Colonic mucosa (tissue), 4 donors: Measurements from ENCODE around the gene RNH1. TPM values are rescaled to one million over a fixed set of nuclear protein-coding genes. Genes with fewer than 3 reads are reported as not detected.

Experiments
- DNase-seq: peaks from one replicate; pipeline ENCODE4 v3.0.0-alpha.2; 2020
- H3K27ac ChIP-seq: fragments of 200-600 bp; one replicate; pipeline ENCODE4 v1.8.0; 2021
- H3K27me3 ChIP-seq: fragments of 200-600 bp; one replicate; pipeline ENCODE4 v1.8.0; 2021
- H3K36me3 ChIP-seq: fragments of 200-600 bp; one replicate; pipeline ENCODE4 v1.8.0; 2021
- H3K4me1 ChIP-seq: fragments of 200-600 bp; one replicate; pipeline ENCODE4 v1.8.0; 2021; ENCODE audit warnings: mild to moderate bottlenecking
- H3K4me3 ChIP-seq: fragments of 200-600 bp; one replicate; pipeline ENCODE4 v1.8.0; 2021
- H3K9ac ChIP-seq, 2 donors: one replicate each; pipeline ENCODE4 v1.7.0; 2013; ENCODE audit warnings: control low read depth in 2 of 2, low read depth in 2 of 2, low read length in 2 of 2
- H3K9me3 ChIP-seq: fragments of 200-600 bp; one replicate; pipeline ENCODE4 v1.8.0; 2021
- intact Hi-C: fragments of 100-400 bp; cut with DNase I; formaldehyde crosslinking; loops from one replicate; pipeline ENCODE4 v1.14.1; 2022
- total RNA-seq, 2 donors: library from RNA; stranded (reverse); fragmentation: NEBNext Ultra II Directional in 1 of 2; extraction: Animal tissue kit (Norgen Biotek cat#: 25700) in 1 of 2; gene quantifications; one replicate each; pipeline ENCODE4 v1.2.1, GENCODE V29; 2021
- TF ChIP-seq, protein P1 (sequence below): fragments of 200-600 bp; IDR thresholded peaks from one replicate; pipeline ENCODE4 v1.8.0; 2022; ENCODE audit warnings: antibody characterized with exemption, mild to moderate bottlenecking
- donor health status: healthy.
- donor health status: DM: no; HTN: no; CAD: no.
- donor health status: DM: no; HTN: no; CAD: no.

The RNH1 gene
- total RNA-seq, 2 donors from 2014 or later: 106 to 140 TPM

DNA sequence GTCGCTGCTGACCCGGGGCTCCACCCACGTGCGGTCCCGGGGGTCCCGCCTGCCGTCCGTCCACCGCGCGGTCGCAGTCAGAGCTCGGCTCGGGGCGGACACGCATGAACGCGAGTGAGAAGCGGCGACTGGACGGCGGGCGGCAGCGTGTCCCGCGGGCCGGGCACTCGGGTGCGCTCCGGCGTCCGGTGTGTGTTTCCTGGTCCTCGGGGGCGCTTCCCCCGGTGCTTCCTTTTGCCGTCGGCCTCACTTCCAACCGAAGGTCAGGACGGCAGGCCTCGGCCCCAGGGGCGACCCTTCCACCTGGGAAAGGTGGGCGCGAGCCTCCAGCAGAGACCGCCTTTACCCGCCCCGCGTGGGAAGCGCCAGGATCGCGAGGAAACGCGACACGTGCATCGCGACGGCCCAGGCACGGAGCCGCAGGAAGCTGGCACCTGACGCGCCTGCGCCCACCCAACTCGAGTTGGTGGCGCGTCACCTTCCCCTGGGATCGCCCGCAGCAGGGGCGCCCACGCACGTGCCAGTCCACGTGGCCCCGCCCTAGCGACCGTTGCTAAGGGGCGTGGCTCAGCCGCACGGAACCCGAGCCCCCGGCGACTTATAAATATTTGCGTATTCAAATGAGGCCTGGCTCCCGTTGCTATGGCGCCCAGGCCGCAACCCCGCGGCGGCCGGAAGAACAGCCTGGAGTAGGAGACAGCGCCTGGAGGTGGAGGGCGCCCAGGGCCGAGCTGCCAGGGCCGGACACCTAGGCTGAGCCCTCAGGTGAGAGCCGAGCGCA, 30.0 kb upstream of the RNH1 start, which contains the start of gene LRRC56:
Gene LRRC56 (plus strand): TSS at position 687 of the 781 bp plus-strand sequence. CDS start 3,158 bp downstream, outside the sequence.
- Histone ChIP-seq H3K27me3 (no peaks in the 10 kb centered on the region), H3K4me1 (peaks cover 11% of the 10 kb centered on the region), H3K9me3 (no peaks in the 10 kb centered on the region), H3K27ac (peak within 1 kb of the TSS; percentile 85), H3K4me3 (peak within 1 kb of the TSS; percentile 80), H3K9ac (peak within 1 kb of the TSS; percentile 35 to 66), H3K36me3 (peaks cover 8% of the 10 kb centered on the region)
- intact Hi-C loops: no loop called here
- TF ChIP-seq, protein P1, sequence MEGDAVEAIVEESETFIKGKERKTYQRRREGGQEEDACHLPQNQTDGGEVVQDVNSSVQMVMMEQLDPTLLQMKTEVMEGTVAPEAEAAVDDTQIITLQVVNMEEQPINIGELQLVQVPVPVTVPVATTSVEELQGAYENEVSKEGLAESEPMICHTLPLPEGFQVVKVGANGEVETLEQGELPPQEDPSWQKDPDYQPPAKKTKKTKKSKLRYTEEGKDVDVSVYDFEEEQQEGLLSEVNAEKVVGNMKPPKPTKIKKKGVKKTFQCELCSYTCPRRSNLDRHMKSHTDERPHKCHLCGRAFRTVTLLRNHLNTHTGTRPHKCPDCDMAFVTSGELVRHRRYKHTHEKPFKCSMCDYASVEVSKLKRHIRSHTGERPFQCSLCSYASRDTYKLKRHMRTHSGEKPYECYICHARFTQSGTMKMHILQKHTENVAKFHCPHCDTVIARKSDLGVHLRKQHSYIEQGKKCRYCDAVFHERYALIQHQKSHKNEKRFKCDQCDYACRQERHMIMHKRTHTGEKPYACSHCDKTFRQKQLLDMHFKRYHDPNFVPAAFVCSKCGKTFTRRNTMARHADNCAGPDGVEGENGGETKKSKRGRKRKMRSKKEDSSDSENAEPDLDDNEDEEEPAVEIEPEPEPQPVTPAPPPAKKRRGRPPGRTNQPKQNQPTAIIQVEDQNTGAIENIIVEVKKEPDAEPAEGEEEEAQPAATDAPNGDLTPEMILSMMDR: no peak
- peak; percentile 94 for DNase-seq

DNA sequence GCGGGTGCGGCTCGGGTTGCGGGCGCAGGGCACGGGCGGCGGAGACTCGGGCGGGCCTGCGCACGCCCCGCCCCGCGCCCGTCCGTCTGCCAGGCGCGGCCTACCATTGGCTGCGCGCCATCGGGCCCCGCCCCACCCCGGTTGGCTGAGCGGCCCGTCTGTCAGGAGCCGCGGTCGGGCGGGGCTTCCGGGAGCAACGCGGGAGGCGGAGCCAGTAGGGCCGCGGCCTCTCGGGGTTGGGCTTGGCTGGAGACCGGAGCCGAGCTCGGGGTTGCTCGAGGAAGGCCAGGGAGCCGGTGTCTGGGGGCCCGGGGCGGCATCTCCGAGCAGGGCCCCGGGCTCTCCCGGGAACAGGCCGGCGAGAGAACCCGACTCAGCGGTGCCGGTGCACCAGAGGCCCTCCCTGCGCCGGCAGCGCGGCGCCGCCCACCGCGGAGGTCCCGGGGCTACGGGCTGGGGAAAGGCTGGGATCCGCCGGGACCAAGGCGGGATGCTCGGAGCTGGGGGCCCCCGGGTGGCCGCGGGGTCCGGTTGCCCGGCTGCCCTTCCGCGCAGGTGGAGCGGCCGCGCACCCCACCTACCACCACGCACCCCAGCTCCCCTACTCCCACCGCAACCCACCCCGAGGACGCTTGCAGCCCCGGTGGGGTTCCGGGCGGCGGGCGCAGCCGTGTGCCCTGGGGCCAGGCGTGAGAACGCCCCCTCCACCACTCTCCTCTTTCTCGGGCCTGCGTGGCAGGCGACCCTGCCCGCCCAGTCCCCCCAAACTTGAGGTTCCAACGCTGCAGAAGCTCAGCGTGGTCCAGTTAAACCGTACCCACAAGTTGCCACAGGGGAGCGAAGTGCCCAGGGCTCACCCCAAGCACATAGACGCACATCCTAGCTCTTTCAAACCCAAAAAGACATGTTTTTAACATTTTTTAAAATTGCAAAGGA, 28.7 kb upstream of the RNH1 start, which contains the start of gene HRAS:
Gene HRAS (minus strand): TSS at position 58 of the 936 bp plus-strand sequence.
- intact Hi-C loops: no loop called here
- TF ChIP-seq, protein P1: no peak
- Histone ChIP-seq H3K27ac (peak within 1 kb of the TSS; percentile 85), H3K4me1 (peaks cover 11% of the 10 kb centered on the region), H3K9ac (peak within 1 kb of the TSS; percentile 76 to 78), H3K36me3 (peaks cover 8% of the 10 kb centered on the region), H3K27me3 (no peaks in the 10 kb centered on the region), H3K4me3 (peak within 1 kb of the TSS; percentile 92), H3K9me3 (no peaks in the 10 kb centered on the region)
- peak; percentile 94 for DNase-seq

DNA sequence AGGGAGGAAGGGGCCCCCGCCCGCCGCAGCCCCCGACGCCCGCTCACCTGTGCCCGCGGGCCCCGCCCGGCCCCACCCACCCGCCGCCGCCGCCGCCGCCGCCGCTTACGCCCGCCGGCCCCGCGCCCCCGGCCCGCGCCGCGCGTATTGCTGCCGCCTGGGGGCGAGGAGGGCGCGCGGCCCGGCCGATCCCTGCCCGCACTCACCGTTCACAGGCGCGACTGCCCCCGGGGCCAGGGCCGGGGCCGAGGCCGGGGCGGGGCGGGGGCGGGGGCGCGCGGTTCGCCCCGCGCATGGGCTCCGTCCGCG, 28.1 kb upstream of the RNH1 start:
- intact Hi-C loops: no loop called here
- no peaks in the 10 kb centered on the region for H3K9me3 ChIP-seq
- TF ChIP-seq, protein P1: no peak
- peaks cover 8% of the 10 kb centered on the region for H3K36me3 ChIP-seq
- peak overlapping the region in 1 of 2 donors; percentile 76 for H3K9ac ChIP-seq
- no peak for DNase-seq
- H3K4me1 ChIP-seq: peaks cover 11% of the 10 kb centered on the region
- H3K27ac ChIP-seq: no peak overlapping the region
- peak overlapping the region; percentile 92 for H3K4me3 ChIP-seq
- H3K27me3 ChIP-seq: no peaks in the 10 kb centered on the region

DNA sequence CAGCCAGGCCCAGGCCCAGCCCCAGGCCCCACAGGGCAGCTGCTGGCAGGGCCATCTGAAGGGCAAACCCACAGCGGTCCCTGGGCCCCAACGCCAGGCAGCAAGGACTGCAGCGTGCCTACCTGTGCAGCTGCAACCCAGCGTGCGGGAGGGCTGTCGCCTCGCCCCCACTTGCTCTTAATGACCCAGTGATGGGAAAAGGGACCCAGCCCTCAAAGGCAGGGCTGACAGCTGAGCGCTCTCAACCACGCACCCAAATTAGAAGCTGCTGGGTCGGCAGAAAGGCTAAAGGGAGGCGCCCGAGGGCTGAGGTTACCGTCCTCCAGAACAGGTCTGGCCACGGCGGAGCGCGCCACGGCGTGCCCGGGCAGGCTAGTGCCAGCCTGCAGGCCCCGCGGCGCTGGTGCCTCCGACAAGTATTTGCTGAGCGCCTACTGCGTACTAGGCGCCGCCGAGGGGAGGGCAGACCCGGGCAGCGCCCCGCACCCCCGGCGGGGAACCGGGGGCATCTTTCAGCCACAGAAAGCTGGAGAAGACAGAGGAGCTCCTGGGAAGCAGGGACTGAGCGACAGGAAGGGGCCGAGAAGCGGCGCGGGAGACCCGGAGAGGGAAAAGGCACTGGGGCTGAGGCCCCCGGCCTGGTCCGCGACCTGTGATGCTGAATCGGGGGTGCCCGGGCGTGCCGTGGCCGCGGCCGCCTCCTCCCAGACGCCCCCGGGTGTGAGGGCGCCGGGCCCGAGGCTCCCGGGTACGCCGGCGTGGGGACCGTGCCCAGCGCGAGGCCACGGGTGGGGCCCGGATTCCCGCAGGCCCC, 27.6 kb upstream of the RNH1 start:
- intact Hi-C loops: no loop called here
- Histone ChIP-seq H3K36me3 (peaks cover 8% of the 10 kb centered on the region), H3K27me3 (no peaks in the 10 kb centered on the region), H3K9me3 (no peaks in the 10 kb centered on the region), H3K4me1 (peaks cover 11% of the 10 kb centered on the region), H3K9ac (peak overlapping the region; percentile 76 to 78), H3K27ac (peak overlapping the region; percentile 57), H3K4me3 (peak overlapping the region; percentile 92)
- TF ChIP-seq, protein P1: no peak
- DNase-seq: no peak
